Measurements from ENCODE around the gene ZMYND11.
A peak's percentile ranks its signal among the peaks of the same experiment; 100 is the strongest.

Gene ZMYND11

DNA sequence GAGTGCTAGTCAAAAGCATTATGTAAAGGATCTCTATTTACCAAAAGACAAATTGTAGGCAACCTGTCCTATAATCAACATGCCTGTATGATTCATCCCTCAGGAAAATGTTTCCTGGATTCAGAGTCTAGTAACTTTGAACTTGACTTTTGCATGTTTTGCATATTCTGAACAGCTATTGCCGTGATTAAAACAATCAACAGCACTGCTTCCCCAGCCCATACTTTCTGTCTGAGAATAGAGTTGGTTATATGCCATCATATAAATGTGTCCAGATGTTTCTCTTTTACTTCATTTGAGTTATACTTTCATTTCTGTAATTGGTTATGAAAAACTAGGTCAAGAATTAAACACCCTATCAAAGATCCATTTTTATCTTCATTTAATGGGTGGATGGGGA is 83.5 kb downstream of the ZMYND11 start:
- DNase-seq (ENCODE audit: low read depth, low spot score): no peak
- no peak overlapping the region for H3K4me3 ChIP-seq (ENCODE audit: low read depth, low read length)
- POLR2A ChIA-PET: interaction anchor here (1.1 kb wide), 1 partner anchor 9 kb away, joined by 4 read pairs; no protein-coding TSS in a partner anchor
- TF ChIP-seq, protein P1, sequence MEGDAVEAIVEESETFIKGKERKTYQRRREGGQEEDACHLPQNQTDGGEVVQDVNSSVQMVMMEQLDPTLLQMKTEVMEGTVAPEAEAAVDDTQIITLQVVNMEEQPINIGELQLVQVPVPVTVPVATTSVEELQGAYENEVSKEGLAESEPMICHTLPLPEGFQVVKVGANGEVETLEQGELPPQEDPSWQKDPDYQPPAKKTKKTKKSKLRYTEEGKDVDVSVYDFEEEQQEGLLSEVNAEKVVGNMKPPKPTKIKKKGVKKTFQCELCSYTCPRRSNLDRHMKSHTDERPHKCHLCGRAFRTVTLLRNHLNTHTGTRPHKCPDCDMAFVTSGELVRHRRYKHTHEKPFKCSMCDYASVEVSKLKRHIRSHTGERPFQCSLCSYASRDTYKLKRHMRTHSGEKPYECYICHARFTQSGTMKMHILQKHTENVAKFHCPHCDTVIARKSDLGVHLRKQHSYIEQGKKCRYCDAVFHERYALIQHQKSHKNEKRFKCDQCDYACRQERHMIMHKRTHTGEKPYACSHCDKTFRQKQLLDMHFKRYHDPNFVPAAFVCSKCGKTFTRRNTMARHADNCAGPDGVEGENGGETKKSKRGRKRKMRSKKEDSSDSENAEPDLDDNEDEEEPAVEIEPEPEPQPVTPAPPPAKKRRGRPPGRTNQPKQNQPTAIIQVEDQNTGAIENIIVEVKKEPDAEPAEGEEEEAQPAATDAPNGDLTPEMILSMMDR (IDR thresholded peaks at IDR 0.05; ENCODE audit: insufficient read depth, low read length, missing control alignments): no peak
- CTCF ChIA-PET: interaction anchor here (0.7 to 1.2 kb wide), 4 partner anchors 9 to 43 kb away, joined by 3 to 6 read pairs (median 3); no protein-coding TSS in a partner anchor

DNA sequence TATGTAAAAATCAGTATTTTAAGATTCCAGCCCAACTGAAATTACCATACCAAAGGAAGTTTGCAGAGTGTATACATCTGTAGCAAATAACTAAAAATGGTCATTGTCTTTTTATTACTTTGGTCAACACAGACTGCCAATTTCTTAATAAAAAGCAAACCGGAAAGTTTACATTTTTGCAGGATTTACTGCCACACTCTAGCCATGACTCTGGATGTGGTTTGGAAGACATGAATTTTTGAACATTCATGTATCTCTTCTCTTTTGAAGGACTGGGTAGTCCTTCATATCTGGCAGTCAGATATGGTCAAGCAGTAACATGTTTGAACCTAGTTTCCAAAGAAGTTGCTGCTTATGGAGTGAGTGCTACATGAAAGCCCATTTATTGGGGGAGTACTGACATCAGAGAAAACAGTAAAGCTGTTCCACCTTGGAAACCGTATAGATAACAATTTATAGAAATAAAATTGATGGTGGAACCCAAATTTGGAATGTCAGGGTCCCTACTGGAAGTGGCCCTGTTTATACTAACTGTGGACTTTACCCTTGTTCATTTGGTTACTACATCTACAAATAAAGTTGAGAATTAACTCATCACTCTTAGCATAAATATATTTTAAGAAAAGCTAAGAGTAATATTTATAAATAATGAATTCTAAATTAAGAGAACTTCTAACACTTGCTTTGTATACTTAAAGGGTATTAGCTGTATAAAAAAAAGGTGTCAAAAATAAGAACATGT is 84.6 kb downstream of the ZMYND11 start:
- no peak overlapping the region for H3K4me3 ChIP-seq (ENCODE audit: low read depth, low read length)
- TF ChIP-seq, protein P1 (IDR thresholded peaks at IDR 0.05; ENCODE audit: insufficient read depth, low read length, missing control alignments): no peak
- POLR2A ChIA-PET: no interaction called here
- DNase-seq (ENCODE audit: low read depth, low spot score): no peak
- CTCF ChIA-PET: interaction anchor here (0.8 to 1.2 kb wide), 5 partner anchors 10 to 45 kb away, joined by 3 to 6 read pairs (median 3); no protein-coding TSS in a partner anchor

DNA sequence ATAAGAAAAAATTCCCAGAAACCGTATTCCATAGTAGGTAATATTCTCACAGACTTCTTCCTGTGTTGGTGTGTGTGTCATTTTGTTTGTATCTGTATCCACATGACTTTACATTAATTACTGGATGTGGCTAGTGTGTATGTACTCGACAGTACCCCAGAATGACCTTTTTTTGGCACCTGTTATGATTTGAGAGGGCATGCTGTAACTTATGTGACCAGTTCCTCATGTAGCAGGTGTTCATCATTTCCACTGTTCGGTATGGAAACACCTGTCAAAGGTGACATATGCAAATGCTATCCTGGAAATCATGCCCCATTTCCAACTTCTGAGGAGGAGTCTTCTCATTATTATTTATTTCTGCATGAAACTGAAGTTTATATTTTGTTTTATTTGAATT is 89.3 kb downstream of the ZMYND11 start:
- no peak for DNase-seq (ENCODE audit: low read depth, low spot score)
- ChIA-PET POLR2A (no interaction called here), CTCF (no interaction called here)
- H3K4me3 ChIP-seq (ENCODE audit: low read depth, low read length): no peak overlapping the region
- TF ChIP-seq, protein P1 (IDR thresholded peaks at IDR 0.05; ENCODE audit: insufficient read depth, low read length, missing control alignments): no peak

DNA sequence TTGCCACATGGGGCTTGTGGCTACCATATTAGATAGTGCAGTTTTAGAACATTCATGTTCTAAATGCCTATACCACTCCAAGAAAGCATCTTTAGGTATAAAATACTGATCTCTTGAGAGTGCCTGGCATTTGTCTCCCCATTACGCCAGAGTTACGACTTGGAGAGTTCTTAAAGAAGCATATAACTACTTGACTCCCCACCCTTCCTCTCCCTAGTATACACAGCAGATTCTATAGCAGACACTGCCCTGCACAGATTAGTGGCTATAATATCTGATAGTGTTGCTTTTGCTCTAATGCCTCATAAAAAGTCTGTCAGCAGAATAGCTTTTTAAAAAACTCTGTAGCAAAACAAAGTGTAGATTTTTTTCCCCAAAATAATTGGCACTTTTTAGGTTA is 90.8 kb downstream of the ZMYND11 start:
- H3K4me3 ChIP-seq (ENCODE audit: low read depth, low read length): no peak overlapping the region
- TF ChIP-seq, protein P1 (IDR thresholded peaks at IDR 0.05; ENCODE audit: insufficient read depth, low read length, missing control alignments): no peak
- DNase-seq (ENCODE audit: low read depth, low spot score): no peak
- CTCF ChIA-PET: no interaction called here
- POLR2A ChIA-PET: no interaction called here

DNA sequence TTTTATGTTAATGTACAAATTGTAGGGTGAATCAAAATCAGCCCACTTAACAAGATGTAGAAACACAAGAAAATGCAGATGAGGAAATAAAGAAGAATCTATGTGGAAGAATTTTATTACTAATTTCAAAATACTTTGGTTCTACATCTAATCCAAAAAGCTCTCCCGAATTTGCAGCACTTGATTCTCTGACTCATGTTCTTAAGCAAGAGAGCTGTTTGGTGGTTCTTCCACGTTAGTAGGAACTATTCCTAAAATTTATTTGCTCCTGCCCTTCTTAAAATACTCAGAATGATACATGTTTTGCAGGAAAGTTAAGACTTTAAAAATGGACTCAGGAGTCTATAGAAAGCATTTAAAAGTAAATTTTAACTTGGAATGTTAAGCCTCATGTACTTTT is 91.8 kb downstream of the ZMYND11 start:
- no peak overlapping the region for H3K4me3 ChIP-seq (ENCODE audit: low read depth, low read length)
- TF ChIP-seq, protein P1 (IDR thresholded peaks at IDR 0.05; ENCODE audit: insufficient read depth, low read length, missing control alignments): no peak
- ChIA-PET POLR2A (interaction anchor here (1.3 kb wide), 1 partner anchor 8 kb away, joined by 4 read pairs; no protein-coding TSS in a partner anchor), CTCF (interaction anchor here (1.6 kb wide), 1 partner anchor 61 kb away, joined by 5 read pairs; no protein-coding TSS in a partner anchor)
- DNase-seq (ENCODE audit: low read depth, low spot score): peak; percentile 19

DNA sequence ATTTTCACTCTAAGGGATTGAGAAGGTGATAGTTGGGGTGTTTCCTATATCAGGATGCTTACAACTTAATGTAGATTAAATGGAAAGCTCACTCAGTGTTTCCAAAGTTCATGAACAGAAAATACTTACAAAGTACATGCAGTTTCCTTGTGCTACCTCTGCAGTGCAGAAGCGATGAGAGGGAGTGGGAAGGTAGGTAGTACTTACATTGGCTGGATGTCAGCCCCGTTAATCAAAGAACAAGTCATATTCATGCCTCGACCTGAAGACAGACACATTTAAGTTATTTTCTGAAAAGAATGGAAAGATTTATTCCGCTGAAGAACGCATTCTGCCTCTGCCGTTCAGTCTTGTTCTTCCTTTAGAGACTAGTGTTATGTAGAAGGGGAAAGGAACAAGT is 93.1 kb downstream of the ZMYND11 start:
- DNase-seq (ENCODE audit: low read depth, low spot score): no peak
- POLR2A ChIA-PET: no interaction called here
- CTCF ChIA-PET: interaction anchor here (1.6 kb wide), 1 partner anchor 60 kb away, joined by 5 read pairs; no protein-coding TSS in a partner anchor
- H3K4me3 ChIP-seq (ENCODE audit: low read depth, low read length): no peak overlapping the region
- TF ChIP-seq, protein P1 (IDR thresholded peaks at IDR 0.05; ENCODE audit: insufficient read depth, low read length, missing control alignments): no peak

Data from AG04449 (cell line).